ENCODE results near the gene PROP1.
"Not testable (repeated sequence)": the region's sequence is repeated elsewhere in the genome, so short reads cannot be mapped to it uniquely, and the experiment has no call there.

PROP1 gene

GRCh38 chr5:177982072-177982727, 13.8 kb downstream of the PROP1 start:
- peak; percentile 49 to 69 for DNase-seq

DNA sequence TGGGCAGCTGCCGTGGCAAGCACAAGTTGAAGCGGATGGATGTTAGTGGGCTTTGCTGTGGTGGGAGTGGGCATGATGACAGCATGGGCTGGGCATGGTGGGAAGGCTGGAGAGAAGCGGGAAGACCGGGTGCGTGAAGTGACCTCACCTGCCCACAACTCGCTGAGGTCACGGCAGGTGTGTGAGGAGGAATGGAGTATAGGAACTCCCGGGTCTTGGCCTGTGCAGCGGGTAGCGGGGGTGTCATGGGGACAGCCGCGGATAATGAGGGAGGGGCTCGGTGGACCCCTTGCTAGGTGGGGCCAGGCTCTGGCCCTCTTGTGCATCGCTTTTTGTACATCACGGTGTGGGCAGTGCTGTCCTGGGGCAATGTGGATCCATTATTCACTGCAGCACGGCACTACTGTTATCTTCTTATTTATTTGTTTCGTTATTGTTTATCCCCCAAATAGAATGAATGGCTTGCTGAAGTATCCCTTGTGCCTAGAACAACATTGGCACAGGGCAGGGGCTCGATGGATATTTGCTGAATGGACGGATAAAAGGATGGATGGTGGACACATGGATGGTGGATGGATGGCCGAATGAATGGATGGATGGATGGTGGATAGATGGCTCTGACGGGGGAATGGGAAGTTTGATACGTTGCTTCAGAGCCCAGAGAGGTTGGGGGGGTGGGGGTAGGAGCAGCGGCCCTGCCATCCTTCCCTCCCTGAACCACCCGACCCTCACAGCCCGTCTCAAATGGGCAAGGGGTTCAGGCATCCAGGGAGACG, 14.6 kb downstream of the PROP1 start:
- DNase-seq = no peak

DNA sequence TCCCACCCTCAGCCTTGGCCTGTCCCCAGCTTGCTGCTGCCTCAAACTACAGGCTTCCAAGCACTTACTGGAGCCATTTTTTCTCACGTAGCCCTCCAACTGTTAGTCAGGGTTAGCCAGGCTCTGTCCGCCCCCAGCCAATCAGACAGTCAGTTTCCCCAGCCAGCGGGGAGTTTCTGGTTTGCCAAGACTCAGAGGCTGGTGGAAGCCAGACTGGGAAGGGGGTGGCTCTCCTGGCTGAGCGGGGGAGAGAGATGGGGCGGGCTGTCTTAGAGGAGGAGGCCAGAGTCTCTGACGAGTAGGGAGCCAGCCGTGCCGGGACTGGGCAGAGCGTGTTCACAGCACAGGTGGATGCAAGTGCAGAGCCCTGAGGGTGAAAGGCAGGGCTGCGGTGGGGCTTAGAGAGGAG, 15.3 kb downstream of the PROP1 start:
- DNase-seq = no peak

- not testable (repeated sequence) for DNase-seq
These were observed 18.4 kb downstream of the PROP1 start for GRCh38 chr5:177977600-177977999.

GRCh38 chr5:177973066-177973635, 22.9 kb downstream of the PROP1 start:
- DNase-seq = no peak

- DNase-seq = no peak
These were observed 23.4 kb downstream of the PROP1 start for GRCh38 chr5:177972613-177973012.

DNA sequence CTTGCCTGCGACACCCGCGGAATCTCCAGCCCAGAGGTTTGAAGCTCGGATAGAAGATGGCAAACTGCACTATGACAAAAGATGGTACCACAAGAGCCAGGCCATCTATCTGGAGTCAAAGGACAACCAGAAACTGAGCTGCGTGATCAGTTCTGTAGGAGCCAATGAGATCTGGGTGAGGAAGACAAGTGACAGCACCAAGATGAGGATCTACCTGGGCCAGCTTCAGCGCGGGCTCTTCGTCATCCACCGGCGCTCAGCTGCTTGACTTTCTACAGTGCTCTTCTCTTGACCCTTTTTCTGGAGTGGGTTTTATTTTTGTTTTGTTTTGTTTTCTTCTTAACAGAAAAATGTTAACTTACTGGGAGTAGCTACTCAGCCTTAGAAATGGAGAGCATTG, 24.0 kb downstream of the PROP1 start:
- not testable (repeated sequence) for DNase-seq

- DNase-seq = no peak
These were observed 27.3 kb downstream of the PROP1 start for GRCh38 chr5:177968661-177969211.

DNA sequence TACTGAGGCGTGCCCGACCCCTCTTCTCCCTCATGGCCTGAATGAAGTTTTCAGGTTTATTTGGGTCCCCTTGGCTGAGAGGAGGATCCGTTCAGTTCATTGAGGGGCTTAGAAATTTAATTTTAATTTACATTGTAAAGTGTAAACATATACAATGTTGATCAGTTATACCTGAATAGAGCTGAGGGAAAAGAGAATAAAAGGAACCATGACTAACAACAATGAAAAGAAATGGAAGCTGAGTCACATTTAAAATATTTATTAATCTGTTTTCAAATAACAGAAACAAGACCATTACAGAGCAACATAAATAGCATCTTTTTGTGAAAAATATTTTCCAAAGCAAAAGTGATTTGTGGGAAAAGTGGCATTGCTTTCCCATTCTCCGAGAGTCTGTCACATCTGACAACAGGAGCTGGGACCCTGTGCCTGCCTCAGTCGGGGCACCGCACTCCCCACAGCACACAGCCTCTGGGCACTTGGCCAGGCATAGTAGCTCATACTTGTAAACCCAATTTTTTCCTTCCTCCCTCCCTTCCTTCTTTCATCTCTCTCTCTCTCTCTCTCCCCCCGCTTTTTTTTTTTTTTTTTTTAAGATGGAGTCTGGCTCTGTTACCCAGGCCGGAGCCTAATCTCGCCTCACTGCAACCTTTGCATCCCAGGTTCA, 28.7 kb downstream of the PROP1 start:
- no peak for DNase-seq

GRCh38 chr5:177966839-177967166, 29.2 kb downstream of the PROP1 start:
- no peak for DNase-seq

DNA sequence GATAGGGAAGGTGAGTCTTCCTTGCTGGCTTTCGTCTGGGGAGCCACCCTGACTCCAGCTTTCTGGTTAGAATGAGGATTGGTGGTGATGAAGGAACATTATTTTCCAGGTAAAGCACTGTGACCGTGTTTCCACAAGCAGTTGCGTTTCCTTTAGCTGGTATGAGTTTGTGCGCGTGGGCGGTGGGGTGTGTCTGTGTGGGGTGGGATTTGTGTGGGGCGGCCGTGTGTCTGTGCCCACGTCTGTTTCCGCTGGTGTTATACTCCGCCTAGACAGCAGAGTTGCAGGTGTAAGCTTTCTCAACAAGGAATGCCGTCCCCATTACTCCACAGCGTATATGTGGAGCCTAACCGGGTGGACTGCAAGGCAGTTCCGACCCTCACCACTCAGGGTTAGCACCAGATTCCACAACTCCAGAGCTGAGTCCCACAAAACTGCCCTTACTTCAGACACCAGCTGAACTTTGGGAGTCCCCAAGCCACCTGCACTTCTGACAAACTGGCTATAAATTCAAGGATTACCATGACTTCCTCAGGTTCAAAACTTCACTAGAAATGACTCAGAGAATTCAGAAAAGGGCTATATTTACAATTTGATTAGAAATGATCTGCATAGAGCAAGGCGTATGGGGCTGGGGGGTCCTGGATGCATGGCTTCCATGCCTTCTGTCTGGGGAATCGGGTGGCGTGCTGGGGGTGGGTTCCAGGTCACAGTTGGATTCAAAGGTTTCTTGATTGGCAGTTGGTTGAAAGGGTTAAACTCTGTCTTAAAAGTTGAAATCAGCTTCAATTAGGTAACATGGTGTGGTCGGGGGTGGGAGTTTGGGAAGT, 29.8 kb downstream of the PROP1 start:
- DNase-seq = no peak

- DNase-seq = no peak
These were observed 31.6 kb downstream of the PROP1 start for GRCh38 chr5:177964471-177964870.

GRCh38 chr5:177963966-177964365, 32.1 kb downstream of the PROP1 start:
- DNase-seq = no peak

- DNase-seq = no peak
These were observed 36.7 kb downstream of the PROP1 start for GRCh38 chr5:177959315-177959714.

GRCh38 chr5:177958696-177959095, 37.3 kb downstream of the PROP1 start:
- no peak for DNase-seq

DNA sequence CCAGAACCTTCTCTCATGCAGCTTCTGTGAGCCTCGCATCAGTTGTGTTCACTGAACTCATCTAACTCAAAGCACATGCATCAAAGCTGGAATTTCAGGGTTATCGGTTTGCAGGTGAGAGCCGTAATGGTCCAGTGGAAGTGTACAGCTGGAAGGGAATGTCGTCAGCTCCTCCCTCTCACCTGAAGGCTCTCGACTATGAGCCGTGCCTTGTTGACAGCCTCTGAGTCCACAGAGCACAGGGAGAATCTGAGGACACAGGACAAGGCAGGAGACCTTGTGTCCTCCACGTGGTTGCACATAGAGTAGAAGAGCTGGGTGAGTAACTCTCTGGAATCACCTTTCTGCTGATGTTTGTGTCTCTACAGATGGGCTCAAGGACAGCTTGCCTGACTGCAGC, 38.8 kb downstream of the PROP1 start:
- DNase-seq = no peak

- DNase-seq = not testable (repeated sequence)
These were observed 42.9 kb downstream of the PROP1 start for GRCh38 chr5:177953101-177953500.

- not testable (repeated sequence) for DNase-seq
These were observed 46.4 kb downstream of the PROP1 start for GRCh38 chr5:177949656-177950055.

DNA sequence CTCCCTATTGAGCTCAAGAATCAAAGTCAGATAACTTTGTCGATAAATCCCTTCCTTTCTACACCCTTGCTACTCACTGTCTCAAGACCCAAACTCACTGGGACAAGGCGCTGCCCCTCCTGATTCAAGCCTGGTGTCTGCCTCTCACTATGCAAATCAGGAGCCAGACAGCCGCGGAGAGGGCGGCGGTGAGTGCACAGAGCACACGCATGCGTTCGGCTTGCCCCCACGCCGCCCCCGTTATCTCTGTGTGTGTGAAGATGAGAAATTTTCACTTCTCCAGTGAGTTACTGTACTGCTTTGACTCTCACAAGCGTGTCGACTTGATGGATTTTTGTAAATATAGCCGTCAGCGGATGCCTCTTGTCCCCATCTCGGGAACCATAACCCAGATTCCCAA, 47.0 kb downstream of the PROP1 start:
- DNase-seq = not testable (repeated sequence)

GRCh38 chr5:177947912-177948311, 48.1 kb downstream of the PROP1 start:
- DNase-seq = not testable (repeated sequence)

DNA sequence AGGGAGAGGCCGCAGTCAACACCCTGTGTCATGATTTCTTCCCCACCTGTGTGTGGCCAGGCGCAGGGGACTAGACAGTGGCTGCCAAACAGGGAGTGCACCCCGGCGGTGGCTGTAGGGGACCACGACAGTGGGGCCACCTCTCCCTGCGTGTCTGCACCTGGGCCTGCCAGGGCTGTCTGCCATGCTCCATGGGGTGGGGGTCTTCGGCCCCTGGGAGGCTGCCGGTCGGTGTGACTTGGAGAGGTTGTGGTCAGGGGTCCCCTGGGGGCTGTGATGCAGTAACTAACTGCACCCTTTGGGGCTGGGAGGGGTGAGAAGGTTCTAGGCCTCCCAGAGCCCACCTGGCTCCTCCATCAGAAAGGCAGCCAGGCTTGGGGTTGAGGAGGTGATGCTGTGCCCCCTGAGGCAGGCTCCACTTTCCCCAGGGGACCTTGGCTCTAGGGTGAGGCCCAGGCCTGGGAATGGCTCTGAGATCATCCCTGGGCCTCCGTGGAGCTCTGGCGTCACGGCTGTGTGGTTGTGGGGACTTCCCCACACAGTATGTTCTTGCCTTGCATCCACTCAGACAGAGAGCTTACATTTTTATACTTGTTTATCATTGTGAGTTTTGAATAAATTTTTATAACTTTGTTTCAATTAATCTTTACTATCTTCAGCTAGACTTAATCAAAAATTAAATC, 50.3 kb downstream of the PROP1 start:
- peak in 1 of 2 experiments; percentile 38 for DNase-seq

GRCh38 chr5:177945145-177945544, 50.9 kb downstream of the PROP1 start:
- not testable (repeated sequence) for DNase-seq
